ENCODE measurements around the gene KCNMA1.

DNA sequence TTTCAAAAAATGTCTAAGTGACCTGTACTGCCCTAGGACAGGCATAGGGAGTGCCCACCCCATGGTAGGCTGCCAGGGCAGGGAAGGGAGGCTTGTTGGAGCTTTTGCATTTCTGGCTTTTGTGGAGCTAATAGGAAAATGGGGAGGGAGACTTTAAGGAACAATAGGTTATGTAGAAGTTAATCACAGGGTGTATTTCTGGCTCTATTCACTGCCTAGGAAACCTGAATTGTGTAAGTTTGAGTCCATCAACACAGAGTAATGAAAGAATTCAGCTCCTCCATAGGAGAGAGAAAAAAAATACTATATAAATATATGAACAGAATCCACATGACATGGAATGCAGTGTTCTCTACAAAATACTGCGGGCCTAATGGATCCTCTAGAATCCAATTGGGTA, 661.5 kb downstream of the KCNMA1 start:
- TF ChIP-seq POLR2AphosphoS5 (IDR thresholded peaks at IDR 0.05) (no peak), POLR2A (IDR thresholded peaks at IDR 0.05) (no peak)
- TF ChIP-seq, protein P1, sequence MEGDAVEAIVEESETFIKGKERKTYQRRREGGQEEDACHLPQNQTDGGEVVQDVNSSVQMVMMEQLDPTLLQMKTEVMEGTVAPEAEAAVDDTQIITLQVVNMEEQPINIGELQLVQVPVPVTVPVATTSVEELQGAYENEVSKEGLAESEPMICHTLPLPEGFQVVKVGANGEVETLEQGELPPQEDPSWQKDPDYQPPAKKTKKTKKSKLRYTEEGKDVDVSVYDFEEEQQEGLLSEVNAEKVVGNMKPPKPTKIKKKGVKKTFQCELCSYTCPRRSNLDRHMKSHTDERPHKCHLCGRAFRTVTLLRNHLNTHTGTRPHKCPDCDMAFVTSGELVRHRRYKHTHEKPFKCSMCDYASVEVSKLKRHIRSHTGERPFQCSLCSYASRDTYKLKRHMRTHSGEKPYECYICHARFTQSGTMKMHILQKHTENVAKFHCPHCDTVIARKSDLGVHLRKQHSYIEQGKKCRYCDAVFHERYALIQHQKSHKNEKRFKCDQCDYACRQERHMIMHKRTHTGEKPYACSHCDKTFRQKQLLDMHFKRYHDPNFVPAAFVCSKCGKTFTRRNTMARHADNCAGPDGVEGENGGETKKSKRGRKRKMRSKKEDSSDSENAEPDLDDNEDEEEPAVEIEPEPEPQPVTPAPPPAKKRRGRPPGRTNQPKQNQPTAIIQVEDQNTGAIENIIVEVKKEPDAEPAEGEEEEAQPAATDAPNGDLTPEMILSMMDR (IDR thresholded peaks at IDR 0.05 in 8 of 11, conservative IDR thresholded peaks at IDR 0.05 in 3 of 11) = no peak
